T follicular helper cell (primary cell): ENCODE results near the gene ZNF451.
"Not testable (repeated sequence)": the region's sequence is repeated elsewhere in the genome, so short reads cannot be mapped to it uniquely, and the experiment has no call there.

Experiments
- DNase-seq: peaks from one replicate; pipeline ENCODE4 v3.0.0-alpha.2; 2020; ENCODE audit warnings: low read depth
- total RNA-seq, 2 experiments: gene quantifications; one replicate each; lab custom pipeline; 2026; lab: John Stamatoyannopoulos, UW

Gene ZNF451
- 135 to 187 reads per million in 2 experiments for total RNA-seq

GRCh38 chr6:57089687-57090457 lies at the start of gene ZNF451:
TSS of gene ZNF451 (plus strand) at chr6:57090188. CDS start at chr6:57090254, 66 bp downstream.
- DNase-seq: peak; percentile 95

- not testable (repeated sequence) for DNase-seq
Measured at GRCh38 chr6:57044061-57044460, 45.9 kb upstream of the ZNF451 start.

GRCh38 chr6:57044568-57044967 lies 45.4 kb upstream of the ZNF451 start:
- DNase-seq: no peak

GRCh38 chr6:57046332-57047256 lies 43.4 kb upstream of the ZNF451 start, which contains the start of gene KIAA1586:
TSS of gene KIAA1586 (plus strand) at chr6:57046693. CDS start at chr6:57046756, 63 bp downstream.
- peak; percentile 64 for DNase-seq

GRCh38 chr6:57047257-57047585 lies 42.8 kb upstream of the ZNF451 start:
- not testable (repeated sequence) for DNase-seq

GRCh38 chr6:57047859-57048258 lies 42.1 kb upstream of the ZNF451 start:
- not testable (repeated sequence) for DNase-seq

GRCh38 chr6:57048577-57048976 lies 41.4 kb upstream of the ZNF451 start:
- no peak for DNase-seq

- no peak for DNase-seq
Measured at GRCh38 chr6:57063847-57064246, 26.1 kb upstream of the ZNF451 start.

GRCh38 chr6:57064809-57065208 lies 25.2 kb upstream of the ZNF451 start:
- DNase-seq: no peak

GRCh38 chr6:57068061-57068460 lies 21.9 kb upstream of the ZNF451 start:
- no peak for DNase-seq

GRCh38 chr6:57069228-57069627 lies 20.8 kb upstream of the ZNF451 start:
- no peak for DNase-seq

- DNase-seq: no peak
Measured at GRCh38 chr6:57069920-57070331, 20.1 kb upstream of the ZNF451 start.

GRCh38 chr6:57072108-57072507 lies 17.9 kb upstream of the ZNF451 start:
- no peak for DNase-seq

GRCh38 chr6:57074383-57074782 lies 15.6 kb upstream of the ZNF451 start:
- DNase-seq: no peak

GRCh38 chr6:57075092-57075491 lies 14.9 kb upstream of the ZNF451 start:
- DNase-seq: no peak

GRCh38 chr6:57078531-57079207 lies 11.3 kb upstream of the ZNF451 start:
- no peak for DNase-seq

GRCh38 chr6:57085471-57085870 lies 4.5 kb upstream of the ZNF451 start:
- no peak for DNase-seq

GRCh38 chr6:57086843-57087242 lies 3.1 kb upstream of the ZNF451 start:
- no peak for DNase-seq

GRCh38 chr6:57087916-57088315 lies 2.1 kb upstream of the ZNF451 start:
- DNase-seq: no peak

- DNase-seq: no peak
Measured at GRCh38 chr6:57089265-57089664, 723 bp upstream of the ZNF451 start.

- DNase-seq: not testable (repeated sequence)
Measured at GRCh38 chr6:57090458-57091067, 575 bp downstream of the ZNF451 start.

GRCh38 chr6:57091375-57091774 lies 1.4 kb downstream of the ZNF451 start:
- not testable (repeated sequence) for DNase-seq
